ENCODE results near the gene EGR1. TPM values are rescaled to one million over a fixed set of nuclear protein-coding genes. Genes with fewer than 3 reads are reported as not detected.

EGR1 gene
- total RNA-seq, 1 experiment from 2014 or later: 83.3 TPM

GRCh38 chr5:138468133-138468965 is 3.1 kb downstream of the EGR1 start:
- Mint-ChIP-seq H3K27me3 (ENCODE audit: low read depth) (peaks cover 22% of the 10 kb centered on the region), H3K4me1 (peaks cover 34% of the 10 kb centered on the region in 2 experiments), H3K27ac (peak overlapping the region in 1 of 3 experiments; percentile 73; a peak in 3 of 7 replicates)

More at GRCh38 chr5:138468133-138468965, 3.1 kb downstream of the EGR1 start:
- Histone ChIP-seq H3K9me3 (ENCODE audit: control insufficient read depth, low read depth, low read length) (no peaks in the 10 kb centered on the region), H3K14ac (ENCODE audit: insufficient read depth, low read length) (no peak overlapping the region), H4K91ac (ENCODE audit: insufficient read length, low read depth, low read length) (no peak overlapping the region), H3K23ac (ENCODE audit: insufficient read length, low read depth, low read length) (no peak overlapping the region), H3K27me3 (ENCODE audit: insufficient read depth, low read length) (no peaks in the 10 kb centered on the region; the same call in 1 of the 2 replicates), H3K4me1 (ENCODE audit: insufficient read depth, low read length) (0 out of 2 replicates have a peak, but pooled peaks cover 1% of the 10 kb centered on the region), H4K8ac (replicated peaks; ENCODE audit: insufficient read length, low read depth, low read length) (no peak overlapping the region), H3K56ac (ENCODE audit: insufficient read length, low read depth, low read length) (no peak overlapping the region), H3K23me2 (ENCODE audit: insufficient read length, low read depth, low read length, poor library complexity, severe bottlenecking) (peaks cover 22% of the 10 kb centered on the region), H2BK20ac (ENCODE audit: low read depth, low read length, poor library complexity, severe bottlenecking) (no peak overlapping the region), H3K9ac (ENCODE audit: extremely low read depth, insufficient read length, low read length) (no peak overlapping the region), H3T11ph (ENCODE audit: low read length) (no peak overlapping the region), H2BK15ac (ENCODE audit: low read depth, low read length) (no peak overlapping the region), H4K20me1 (ENCODE audit: control insufficient read depth, insufficient read depth, insufficient read length) (no peaks in the 10 kb centered on the region), H2BK12ac (ENCODE audit: insufficient read length, low read depth, low read length) (no peak overlapping the region), H2AK5ac (ENCODE audit: insufficient read length, low read length) (no peak overlapping the region), H3K79me2 (ENCODE audit: insufficient read depth, low read length) (no peaks in the 10 kb centered on the region), H3K4me2 (ENCODE audit: insufficient read depth, insufficient read length, low read length) (no peak overlapping the region), H3K27ac (ENCODE audit: insufficient read length, low read depth, low read length) (no peak overlapping the region), H2BK5ac (ENCODE audit: insufficient read length, low read length) (no peak overlapping the region), H2BK120ac (ENCODE audit: low read depth, low read length, poor library complexity, severe bottlenecking) (no peak overlapping the region), H2AFZ (ENCODE audit: low read length) (no peak overlapping the region), H3K4ac (ENCODE audit: low read depth, low read length) (no peak overlapping the region), H3K79me1 (ENCODE audit: insufficient read depth, low read depth, low read length, poor library complexity, severe bottlenecking) (no peaks in the 10 kb centered on the region), H4K5ac (ENCODE audit: insufficient read length, low read depth, low read length) (no peak overlapping the region), H3K18ac (ENCODE audit: insufficient read length, low read depth, low read length) (no peak overlapping the region)
- H3K4me3 Mint-ChIP-seq: peak overlapping the region; percentile 36 to 86; a peak in 4 of 5 replicates
- peaks cover 18 to 28% (median 26%) of the 10 kb centered on the region in 3 experiments for H3K36me3 Mint-ChIP-seq (ENCODE audit: insufficient read depth in 1 of 3, low read depth in 3 of 3)
- no CpG with 5 or more reads among the region's 7 CpGs for WGBS (ENCODE audit: extremely low coverage, insufficient read length, low lambda C conversion rate)
- TF ChIP-seq CTCF (conservative IDR thresholded peaks at IDR 0.05): no peak
- no peak for DNase-seq
- peaks cover 0 to 11% of the 10 kb centered on the region in 2 experiments; a peak in 2 of 5 replicates for H3K9me3 Mint-ChIP-seq
